ENCODE results near the gene EYS. TPM values are rescaled to one million over a fixed set of nuclear protein-coding genes. Genes with fewer than 3 reads are reported as not detected.

Gene EYS
- total and polyA plus RNA-seq, 8 donors, result 0.24 to 0.85 (median 0.55) TPM

- no peaks in the 10 kb centered on the region for H3K36me3 ChIP-seq
- H3K27ac ChIP-seq, result no peak overlapping the region
- no peak for TF ChIP-seq CTCF (IDR thresholded peaks at IDR 0.05)
- no peaks in the 10 kb centered on the region for H3K27me3 ChIP-seq
- no peaks in the 10 kb centered on the region for H3K9me3 ChIP-seq
- intact Hi-C loops (cut with DNase I), result no loop called here
- no peak overlapping the region for H3K4me3 ChIP-seq
- no peak for DNase-seq
- ATAC-seq, result no peak
- no peaks in the 10 kb centered on the region for H3K4me1 ChIP-seq
These were observed 407.8 kb downstream of the EYS start for GRCh38 chr6:65299236-65299635.

- Histone ChIP-seq H3K36me3 (no peaks in the 10 kb centered on the region), H3K27ac (no peak overlapping the region), H3K4me1 (no peaks in the 10 kb centered on the region), H3K9me3 (no peaks in the 10 kb centered on the region), H3K4me3 (no peak overlapping the region), H3K27me3 (no peaks in the 10 kb centered on the region)
- TF ChIP-seq CTCF (IDR thresholded peaks at IDR 0.05), result no peak
- intact Hi-C loops (cut with DNase I), result no loop called here
- ATAC-seq (no peak), DNase-seq (no peak)
These were observed 411.2 kb downstream of the EYS start for GRCh38 chr6:65295812-65296211.

- no peak overlapping the region for H3K27ac ChIP-seq
- ATAC-seq (no peak), DNase-seq (no peak)
- H3K4me3 ChIP-seq, result no peak overlapping the region
- no peaks in the 10 kb centered on the region for H3K4me1 ChIP-seq
- TF ChIP-seq CTCF (IDR thresholded peaks at IDR 0.05), result no peak
- H3K36me3 ChIP-seq, result no peaks in the 10 kb centered on the region
- H3K9me3 ChIP-seq, result no peaks in the 10 kb centered on the region
- no peaks in the 10 kb centered on the region for H3K27me3 ChIP-seq
- intact Hi-C loops (cut with DNase I), result no loop called here
These were observed 417.5 kb downstream of the EYS start for GRCh38 chr6:65289491-65289890.

GRCh38 chr6:65285275-65285674 lies 421.8 kb downstream of the EYS start:
- H3K9me3 ChIP-seq, result no peaks in the 10 kb centered on the region
- no peak overlapping the region for H3K27ac ChIP-seq
- intact Hi-C loops (cut with DNase I), result no loop called here
- H3K4me1 ChIP-seq, result no peaks in the 10 kb centered on the region
- no peak for TF ChIP-seq CTCF (IDR thresholded peaks at IDR 0.05)
- DNase-seq, result no peak
- H3K36me3 ChIP-seq, result no peaks in the 10 kb centered on the region
- no peak for ATAC-seq
- H3K27me3 ChIP-seq, result no peaks in the 10 kb centered on the region
- H3K4me3 ChIP-seq, result no peak overlapping the region

GRCh38 chr6:65280060-65280459 lies 427.0 kb downstream of the EYS start:
- no peak for DNase-seq
- Histone ChIP-seq H3K4me1 (no peaks in the 10 kb centered on the region), H3K27me3 (no peaks in the 10 kb centered on the region), H3K27ac (no peak overlapping the region), H3K9me3 (no peaks in the 10 kb centered on the region), H3K4me3 (no peak overlapping the region), H3K36me3 (no peaks in the 10 kb centered on the region)
- intact Hi-C loops (cut with DNase I), result no loop called here
- no peak for ATAC-seq
- no peak for TF ChIP-seq CTCF (IDR thresholded peaks at IDR 0.05)

Measured in left lung (tissue), 10 donors.